Measurements from ENCODE around the gene UNC45B.

DNA sequence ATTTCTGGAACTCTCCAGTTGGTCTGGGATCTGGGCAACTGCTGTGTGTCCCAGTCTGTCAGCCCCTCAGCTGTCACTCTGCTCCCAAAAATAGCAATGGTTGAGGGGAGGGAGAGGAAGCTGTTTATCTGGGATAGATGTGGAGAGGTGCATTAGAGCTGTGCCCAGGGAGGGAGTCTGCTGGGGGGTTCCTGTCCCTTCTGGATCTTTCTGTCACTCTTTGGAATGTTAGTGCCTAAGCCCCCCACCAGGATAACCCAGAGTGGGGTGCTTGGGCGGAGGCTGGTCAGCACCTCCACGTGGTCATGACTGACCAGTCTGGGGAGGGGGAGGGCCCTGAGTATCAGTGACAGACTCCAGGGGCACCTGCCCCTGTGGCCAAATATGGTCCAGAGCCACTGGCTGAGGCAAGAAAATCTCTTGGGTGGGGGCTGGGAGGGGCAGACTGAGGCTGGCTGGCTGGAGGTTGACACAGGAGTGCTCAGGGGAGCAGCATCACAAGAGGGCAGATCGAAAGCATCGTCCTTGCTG is at the start of gene UNC45B:
- TF ChIP-seq POLR2A (IDR thresholded peaks at IDR 0.05), result no peak
- TF ChIP-seq, protein P1, sequence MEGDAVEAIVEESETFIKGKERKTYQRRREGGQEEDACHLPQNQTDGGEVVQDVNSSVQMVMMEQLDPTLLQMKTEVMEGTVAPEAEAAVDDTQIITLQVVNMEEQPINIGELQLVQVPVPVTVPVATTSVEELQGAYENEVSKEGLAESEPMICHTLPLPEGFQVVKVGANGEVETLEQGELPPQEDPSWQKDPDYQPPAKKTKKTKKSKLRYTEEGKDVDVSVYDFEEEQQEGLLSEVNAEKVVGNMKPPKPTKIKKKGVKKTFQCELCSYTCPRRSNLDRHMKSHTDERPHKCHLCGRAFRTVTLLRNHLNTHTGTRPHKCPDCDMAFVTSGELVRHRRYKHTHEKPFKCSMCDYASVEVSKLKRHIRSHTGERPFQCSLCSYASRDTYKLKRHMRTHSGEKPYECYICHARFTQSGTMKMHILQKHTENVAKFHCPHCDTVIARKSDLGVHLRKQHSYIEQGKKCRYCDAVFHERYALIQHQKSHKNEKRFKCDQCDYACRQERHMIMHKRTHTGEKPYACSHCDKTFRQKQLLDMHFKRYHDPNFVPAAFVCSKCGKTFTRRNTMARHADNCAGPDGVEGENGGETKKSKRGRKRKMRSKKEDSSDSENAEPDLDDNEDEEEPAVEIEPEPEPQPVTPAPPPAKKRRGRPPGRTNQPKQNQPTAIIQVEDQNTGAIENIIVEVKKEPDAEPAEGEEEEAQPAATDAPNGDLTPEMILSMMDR (IDR thresholded peaks at IDR 0.05), result no peak
- no peak for TF ChIP-seq EP300 (IDR thresholded peaks at IDR 0.05; ENCODE audit: low read depth)
- no peak for TF ChIP-seq POLR2AphosphoS5 (IDR thresholded peaks at IDR 0.05)
